Cortex of kidney (tissue), 1 donor: ENCODE measurements around the gene L2HGDH.

Source experiments
- DNase-seq: peaks from one replicate; lab custom pipeline; 2025; lab: John Stamatoyannopoulos, UW

Gene L2HGDH

DNA sequence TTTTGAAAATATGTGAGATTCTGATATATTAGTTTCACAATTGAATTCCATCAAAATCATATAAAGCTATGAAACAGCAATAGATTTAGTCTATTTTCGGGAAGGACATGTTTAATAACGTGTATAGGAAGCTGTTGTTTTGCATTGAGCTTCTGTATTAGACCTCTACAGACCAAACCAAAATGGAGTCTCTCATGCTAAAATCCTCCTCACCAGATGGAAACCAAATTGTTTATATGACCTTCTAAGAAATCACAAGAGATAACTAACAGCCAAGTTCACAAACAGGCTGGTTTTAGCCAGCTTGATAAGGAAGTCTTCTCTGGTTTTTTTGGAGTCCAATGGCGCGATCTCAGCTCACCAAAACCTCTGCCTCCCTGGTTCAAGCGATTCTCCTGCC lies 23.9 kb downstream of the L2HGDH start:
- no peak for DNase-seq

DNA sequence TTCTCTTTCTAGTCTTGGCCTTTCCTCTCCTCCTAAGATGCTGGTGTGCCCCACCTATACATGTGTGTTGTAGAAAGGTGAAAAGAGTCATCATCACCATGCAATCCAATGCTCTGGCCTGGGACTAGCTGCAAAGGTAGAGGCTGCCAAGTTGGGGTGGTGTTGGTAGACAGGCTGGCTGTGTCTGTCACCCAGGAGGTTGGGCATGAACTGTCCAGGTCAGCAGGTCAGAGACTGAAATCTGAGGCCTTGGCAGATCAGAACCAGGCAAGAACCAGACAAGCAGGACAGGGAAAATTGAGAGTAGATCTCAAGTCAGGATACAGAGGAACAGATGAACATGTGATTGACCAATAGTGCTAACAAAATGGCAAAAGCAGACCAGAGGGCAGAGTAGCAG lies 26.2 kb downstream of the L2HGDH start:
- DNase-seq = no peak

DNA sequence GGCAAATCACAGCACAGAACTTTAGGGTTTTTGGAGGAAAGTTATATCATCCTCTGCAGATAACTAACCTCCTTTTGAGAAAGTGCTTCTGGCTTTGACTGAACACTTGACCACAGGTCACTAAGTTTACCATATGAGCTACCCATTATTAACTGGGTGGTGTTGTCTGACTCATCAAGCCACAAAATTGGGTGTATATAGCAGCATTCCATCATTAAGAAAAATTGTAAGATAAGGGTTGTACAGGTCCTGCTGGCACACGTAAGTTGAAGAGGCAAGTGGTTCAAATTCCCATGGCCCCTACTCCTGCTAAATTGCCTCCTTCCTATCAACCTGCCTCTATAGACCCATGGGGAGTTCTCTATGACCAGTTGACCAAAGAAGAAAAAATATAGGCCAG lies 39.5 kb downstream of the L2HGDH start:
- DNase-seq = no peak

DNA sequence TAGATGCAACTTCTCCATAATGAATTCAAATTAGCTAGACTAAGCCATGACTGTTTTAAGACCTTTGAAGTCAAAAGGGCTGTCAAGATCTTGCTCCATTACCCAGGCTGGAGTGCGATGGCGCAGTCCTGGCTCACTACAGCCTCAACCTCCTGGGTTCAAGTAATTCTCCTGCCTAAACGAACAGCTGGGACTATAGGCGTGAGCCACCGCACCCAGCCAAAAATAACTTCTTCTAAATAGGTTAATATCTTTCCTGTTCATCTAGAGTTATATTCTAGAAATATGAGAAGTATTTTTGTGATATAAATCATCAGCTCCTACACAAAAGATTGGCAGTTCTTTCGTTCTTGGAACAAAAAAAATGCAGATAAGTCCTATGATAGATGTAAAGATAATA lies 41.1 kb downstream of the L2HGDH start:
- DNase-seq = no peak

DNA sequence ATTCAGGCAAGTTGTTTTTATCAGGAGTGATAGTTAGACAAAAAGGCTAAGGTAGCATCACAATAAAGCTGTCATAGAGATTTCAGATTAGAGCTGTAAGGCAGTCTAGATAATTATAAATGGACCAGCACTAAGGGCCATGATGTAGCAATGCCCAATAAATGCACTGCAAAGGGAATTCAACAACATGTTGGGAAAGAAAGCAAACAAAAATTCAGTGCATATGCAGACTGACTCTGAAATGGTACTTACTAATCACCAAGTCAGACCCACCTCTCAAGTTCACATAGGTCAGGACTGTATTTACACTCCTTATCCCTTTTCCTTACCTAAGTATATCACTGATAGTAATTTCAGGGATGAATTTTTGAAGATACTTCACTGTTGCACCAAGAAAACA lies 47.0 kb downstream of the L2HGDH start:
- no peak for DNase-seq

DNA sequence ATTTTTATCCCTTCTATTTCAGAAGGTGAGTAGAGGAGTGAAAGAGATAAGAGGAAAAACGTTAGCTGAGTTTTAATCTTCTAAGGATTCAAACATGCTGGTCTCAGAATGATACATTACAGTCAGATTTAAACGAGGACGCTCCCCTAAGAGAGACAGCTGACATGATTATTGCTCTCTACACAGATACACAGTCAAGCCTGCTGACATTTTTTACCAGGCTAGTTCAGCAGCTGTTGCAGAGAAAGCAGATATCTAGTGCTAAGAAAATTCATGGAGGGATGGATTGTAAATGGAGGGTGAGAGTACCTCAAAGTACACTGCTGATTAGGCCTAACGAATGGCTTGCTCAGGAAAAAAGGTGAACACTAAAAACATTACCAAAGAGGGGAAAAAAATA lies 48.7 kb downstream of the L2HGDH start:
- no peak for DNase-seq

DNA sequence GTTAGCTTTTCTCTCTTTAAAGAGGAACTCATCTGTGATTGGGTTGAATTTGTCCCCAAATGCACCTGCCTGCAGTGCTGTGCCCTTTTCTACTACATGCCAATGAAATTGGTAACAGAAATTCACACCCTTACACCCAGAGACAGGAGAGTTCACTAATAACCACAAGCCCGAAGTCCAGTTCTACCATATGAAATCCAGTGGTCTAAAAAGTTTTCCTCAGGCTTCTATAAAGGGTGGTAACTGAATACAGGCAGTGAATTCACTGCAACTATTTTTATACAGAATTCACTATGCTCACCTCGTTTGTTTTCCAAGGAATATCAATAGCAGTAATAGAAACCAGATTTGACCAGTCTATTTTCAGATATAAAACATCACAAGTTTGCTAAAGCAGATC lies 49.2 kb downstream of the L2HGDH start:
- DNase-seq = no peak

DNA sequence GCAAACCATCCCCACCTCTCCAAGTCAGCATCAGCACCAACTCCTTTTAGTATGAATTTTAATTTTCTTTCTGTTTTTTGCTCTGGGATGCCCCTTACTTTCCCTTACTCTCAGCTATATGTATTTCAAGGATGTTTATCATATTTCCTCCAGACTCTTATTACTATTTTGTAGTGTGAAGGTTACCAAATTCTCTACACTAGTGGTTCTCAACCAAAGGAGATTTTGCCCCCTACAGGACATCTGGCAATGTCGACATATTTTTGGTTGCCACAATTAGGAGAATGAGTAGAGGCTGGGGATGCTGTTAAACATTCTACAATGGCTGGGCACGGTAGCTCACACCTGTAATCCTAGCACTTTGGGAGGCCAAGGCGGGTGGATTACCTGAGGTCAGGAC lies 51.5 kb downstream of the L2HGDH start:
- no peak for DNase-seq

DNA sequence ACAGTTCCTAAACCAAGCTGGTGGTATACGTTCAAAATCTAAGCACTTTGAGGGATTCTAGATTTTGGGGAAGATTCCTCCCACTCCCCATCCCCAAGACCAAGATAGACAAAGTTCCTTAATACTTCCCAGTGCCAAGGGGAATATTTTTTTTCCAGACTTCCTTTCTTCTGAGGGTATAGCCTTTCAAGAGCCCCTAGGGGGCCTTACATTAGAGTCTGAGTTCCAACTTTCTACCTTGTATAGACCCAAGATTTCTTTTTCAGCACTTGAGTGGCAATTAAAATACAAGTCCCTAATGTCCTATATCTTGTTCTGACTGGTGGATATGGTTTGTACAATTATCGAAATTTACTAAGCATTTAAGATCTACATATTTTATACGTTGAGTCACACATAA lies 52.0 kb downstream of the L2HGDH start:
- no peak for DNase-seq

DNA sequence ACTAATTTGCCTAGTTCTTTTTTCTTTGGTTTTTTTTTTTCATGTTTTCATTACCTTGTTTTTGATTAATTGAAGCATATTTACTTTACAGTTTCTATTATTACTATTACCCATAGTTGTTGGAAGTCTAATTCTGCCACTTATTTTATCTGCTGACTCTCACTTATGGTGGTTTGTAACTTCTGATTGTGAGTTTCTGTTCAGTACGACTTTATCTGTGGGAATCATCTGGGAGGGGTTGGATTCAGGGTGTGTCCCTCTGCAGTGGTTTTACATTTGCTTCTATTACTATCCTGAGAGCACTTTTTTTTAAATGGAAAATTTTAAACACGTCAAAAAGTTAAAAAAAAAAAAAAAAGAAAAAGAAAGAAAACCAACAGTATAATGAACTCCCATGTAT lies 54.3 kb downstream of the L2HGDH start:
- no peak for DNase-seq

DNA sequence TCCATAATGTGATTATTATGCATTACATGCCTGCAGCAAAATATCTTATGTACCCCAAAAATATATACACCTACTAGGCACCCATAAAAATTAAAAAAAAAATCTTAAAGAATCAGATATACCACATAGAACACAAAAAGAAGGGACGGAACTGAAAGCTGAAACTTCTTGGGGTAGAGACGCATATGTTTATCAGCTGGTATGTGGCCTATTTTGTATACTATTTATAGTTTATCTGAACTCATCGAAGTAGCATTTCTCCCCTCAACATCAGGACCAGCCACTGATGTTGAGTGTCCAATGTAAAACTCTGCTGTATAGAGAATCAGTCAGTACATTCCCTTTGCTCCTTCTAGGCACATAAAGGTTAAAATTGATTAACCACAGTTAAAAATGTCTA lies 57.8 kb downstream of the L2HGDH start:
- DNase-seq = no peak

DNA sequence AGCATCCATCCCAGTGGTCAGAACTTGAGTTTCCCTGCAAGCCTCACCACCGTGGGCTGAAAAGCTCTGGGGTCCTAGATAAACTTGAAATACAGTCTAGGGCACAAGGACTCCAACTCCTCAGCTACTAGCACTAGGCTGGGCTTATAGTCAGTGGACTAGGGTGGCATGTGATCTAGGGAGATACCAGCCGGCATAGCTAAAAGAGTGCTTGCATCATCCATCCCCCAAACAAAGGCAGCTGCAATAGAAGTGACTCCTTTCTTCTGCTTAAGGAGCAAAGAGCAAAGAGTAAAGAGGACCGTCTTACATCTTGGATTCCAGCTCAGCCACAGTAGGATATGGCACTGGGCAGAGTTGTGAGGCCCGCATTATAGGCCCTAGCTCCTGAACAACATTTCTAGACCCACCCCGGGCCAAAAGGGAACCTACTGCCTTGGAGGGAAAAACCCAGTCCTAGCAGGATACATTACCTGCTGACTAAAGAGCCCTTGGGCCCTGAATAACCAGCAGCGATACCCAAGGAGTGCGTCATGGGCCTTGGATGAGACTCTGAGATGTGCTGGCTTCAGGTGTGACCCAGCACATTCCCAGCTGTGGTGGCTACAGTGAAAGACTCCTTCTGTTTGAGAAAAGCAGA lies 62.8 kb downstream of the L2HGDH start:
- no peak for DNase-seq

DNA sequence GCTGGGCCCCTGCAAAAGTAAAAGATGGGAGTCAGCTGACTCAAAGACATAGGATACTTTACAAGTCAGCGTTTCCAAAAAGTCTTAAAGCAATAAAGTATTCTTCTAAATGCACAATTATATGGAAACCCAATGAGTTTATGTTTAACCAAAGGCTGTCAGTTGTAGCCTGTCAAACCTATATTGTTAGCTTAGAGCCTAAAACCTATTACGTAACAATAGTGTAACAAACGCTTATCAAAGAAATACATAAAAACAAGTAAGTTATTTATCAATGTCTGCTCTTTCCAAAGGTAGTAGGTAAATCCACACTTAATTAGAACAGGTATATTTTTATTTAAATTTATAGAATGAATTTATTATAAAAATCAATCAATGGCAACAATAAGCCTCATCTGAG lies 64.8 kb downstream of the L2HGDH start:
- DNase-seq = no peak

DNA sequence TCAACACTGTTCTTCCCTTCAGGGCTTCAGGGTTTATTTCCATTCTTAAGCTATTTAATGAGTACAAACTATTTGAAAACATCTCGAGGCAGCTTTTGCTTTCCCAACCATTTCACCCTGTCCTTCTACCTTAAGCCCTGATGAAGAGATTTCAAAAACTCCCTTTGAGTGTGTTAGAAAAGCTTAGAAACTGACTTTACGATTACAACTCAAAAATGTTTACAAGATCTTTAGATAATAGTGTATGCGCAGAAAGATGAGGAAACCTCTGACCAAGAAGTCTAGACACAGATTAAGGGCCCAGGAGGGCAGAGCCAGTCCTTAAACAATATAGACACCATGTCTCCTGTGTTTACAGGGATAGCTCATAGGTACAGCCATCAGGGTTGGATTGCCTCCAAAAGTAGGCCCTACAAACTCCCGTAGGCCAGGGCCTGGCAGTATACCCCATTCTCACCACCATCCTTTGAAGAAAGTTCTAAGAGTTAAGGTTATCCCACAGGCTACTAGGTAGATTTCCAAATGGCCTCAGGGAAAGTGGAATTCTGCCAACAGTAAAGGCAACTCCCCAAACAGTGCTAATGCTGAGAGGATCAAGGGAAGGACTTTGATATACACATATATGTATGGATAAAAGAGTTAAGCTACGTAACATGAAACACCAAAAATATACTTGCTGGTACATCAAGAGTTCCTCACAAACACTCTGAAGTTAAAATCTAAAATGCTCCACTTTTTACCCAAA lies 69.3 kb downstream of the L2HGDH start:
- DNase-seq = no peak

DNA sequence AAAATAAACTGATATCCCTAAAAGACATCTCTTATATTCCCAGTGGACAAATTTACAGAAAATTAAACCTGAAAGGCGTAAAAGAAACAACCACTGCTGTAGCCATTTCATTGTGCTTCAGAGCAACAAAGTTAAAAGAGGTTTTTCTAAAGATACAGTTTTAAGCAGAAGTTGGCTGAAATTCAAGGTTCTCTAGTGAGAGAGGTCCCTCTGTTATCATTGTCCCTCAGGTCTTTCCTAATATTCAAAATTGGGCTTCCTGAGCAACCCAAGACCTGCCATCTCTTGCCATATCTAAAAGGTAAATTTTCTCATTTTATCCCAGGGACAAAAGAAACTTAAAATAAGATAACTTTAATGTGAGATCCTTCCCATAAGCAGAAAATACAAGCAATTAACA lies 69.9 kb downstream of the L2HGDH start:
- DNase-seq = no peak

DNA sequence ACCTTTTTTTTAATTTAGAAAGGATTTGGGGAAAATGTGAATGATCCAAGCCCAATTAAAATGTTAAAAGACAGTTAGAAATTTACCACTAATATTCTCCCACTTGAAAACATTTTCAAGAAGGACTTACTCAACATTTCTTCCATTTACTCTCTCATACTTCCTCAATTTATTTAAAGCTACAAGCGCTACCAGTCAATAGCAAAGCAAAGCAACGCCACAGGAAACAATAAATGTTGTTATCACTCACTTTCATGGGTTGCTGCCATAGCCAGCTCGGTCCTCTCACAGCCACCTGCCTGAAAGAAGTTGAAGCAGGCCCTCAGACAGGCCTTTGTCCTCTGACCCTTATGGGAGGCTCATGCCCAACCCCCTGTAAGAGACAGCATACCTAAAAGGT lies 74.6 kb downstream of the L2HGDH start:
- no peak for DNase-seq

DNA sequence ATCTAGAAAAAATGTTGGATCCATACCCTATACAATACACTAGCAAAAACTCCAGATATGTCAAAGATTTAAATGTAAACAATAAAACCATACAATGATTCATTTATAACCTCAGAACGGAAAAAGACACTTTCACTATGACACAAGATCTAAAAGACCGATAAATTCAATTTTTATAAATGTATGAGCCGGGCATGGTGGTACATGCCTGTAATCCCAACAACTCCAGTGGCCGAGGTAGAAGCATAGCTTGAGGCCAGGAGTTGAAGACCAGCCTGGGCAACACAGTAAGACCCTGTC lies 78.1 kb downstream of the L2HGDH start:
- no peak for DNase-seq

DNA sequence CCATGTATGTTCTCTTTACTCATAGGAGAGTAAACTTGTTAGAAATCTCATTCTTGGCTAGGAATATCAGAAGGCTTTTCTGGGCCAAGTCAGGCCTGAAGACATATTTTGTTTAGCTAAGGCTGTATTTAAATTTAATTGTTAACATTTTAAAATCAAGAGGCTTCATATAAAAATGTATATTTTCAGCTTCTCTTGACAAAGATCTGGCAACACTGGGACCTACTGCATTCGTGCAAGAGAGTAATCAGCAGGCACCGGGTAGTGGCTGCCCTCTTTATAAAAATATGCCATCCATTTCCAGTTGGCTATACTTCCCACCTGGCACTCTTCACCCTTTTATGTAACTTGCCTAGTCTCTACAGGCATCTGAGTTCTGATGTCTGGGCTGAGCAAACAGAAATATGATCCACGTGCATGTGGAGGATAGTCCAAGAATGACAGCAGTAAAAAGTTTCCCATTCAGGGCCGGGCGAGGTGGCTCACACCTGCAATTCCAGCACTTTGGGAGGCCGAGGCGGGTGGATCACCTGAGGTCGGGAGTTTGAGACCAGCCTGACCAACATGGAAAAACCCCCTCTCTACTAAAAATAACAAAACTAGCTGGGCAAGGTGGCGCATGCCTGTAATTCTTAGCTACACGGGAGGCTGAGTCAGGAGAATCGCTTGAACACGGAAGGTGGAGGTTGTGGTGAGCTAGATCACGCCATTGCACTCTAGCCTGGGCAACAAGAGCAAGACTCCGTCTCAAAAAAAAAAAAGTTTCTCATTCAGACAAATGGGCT lies 78.7 kb downstream of the L2HGDH start:
- DNase-seq = no peak

DNA sequence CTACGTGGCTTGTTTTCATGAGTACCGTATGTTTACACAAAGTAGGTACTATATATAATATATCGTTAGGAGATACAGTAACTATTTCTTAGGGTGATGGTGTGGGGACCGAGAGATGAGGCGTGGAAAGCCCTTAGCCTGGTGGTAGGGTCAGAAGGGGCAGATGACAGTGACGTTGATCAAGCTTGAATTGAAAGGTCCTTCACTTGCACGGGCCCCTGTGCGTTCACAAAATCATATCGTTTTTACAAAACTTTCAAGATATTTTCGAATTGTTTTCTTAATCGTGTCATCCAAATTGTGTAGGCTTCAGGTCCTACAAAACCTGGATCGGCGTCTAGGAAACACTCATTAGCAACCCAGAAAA lies 79.8 kb downstream of the L2HGDH start:
- no peak for DNase-seq

DNA sequence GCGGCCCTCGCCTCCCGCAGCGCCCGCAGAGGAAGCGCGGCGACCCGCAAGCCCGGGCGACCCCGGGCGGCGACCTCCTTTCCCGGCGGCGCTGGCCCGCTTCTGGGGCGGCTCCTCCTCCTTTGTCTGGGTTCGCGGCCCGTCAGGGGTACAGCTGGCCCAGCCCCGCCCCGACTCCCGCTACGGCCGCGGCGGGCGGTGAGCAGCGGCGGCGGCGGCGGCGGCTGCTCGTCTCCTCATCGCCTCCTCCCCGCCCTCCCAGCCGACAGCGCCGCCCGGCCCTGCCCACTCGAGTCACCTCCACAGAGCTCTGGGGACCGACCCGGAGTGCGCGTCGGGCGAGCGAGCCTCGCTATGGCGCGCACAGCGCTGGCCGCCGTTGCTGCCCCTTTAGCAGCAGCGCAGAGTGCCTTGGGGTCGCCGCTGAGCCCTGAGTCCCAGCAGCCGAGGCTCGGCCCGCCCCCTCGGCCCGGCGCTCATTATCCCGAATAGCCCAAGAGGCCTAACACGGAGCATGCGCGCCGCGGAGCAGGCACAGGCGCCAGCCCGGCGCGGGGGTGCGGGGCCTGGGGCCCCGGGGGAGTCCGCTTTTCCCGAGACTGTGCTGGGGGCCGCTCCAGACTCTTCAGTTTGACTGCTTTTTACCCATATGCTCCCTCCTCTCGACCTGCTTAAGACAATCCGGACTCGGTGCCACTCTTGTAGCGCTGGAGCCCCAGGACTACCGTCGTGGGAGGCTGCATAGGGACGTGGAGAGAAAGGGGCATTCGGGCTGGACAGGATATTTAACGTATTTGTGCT lies 80.4 kb downstream of the L2HGDH start, which contains the start of gene SOS2:
Gene SOS2 (minus strand): TSS at position 104 of the 801 bp plus-strand sequence. CDS start 295 bp downstream, outside the sequence.
- DNase-seq = no peak

DNA sequence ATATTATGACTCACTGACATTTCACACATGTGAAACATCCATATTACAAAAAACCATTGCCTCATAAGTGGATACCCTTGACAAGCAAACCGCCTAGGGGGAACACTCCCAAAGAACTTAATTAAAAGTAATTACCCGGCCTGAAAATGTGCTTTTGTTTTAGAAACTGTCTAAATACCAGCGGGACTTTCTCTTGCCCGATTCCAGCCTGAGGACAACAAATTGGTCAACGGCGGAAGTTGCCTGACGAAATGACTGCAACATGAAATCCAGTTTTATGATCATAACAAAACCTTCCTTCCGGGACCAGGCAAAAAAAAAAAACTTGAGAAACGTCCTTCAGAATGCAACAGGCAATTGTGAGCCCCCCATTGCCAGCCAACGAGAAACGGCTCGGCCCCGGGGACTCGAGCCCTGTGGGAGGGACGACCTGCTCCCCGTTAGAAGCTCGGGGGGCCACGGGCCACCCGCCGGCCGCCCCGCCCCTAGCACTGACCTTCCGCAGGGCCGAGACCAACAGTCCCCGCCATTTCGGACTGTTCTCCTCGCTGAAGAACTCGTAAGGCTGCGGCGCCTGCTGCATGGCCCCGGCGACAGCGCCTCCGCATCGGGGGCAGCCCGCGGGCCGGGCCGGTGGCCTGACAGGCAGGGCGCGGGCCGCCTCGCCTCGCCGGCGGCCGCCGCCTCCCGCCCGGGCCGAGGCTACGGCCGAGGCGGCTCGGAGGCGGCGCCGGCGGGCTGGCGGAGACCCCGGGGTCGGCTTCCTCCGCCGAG lies 81.1 kb downstream of the L2HGDH start:
- no peak for DNase-seq

DNA sequence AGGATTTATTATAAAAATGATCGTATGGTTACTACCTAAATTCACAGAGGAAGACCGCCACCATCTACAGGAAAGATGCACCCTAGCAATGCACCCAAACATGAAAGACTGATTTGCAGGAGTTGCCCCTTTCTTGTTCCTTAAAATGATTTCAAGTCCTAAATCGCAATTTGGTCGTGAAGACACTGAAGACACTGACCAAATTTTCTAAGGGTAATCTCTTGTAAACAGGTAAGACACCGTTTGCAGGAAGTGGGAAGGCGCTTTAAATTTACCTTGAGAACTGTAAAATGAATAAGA lies 81.7 kb downstream of the L2HGDH start:
- DNase-seq = no peak
